Astrocyte of the spinal cord (primary cell): ENCODE data around the gene SLC38A2.

ENCODE experiments used
- DNase-seq: peaks from one replicate; pipeline ENCODE4 v3.0.0; 2011; ENCODE audit warnings: low read depth, low spot score
- H3K4me3 ChIP-seq: 2 replicates; pipeline ENCODE4 v1.5.1; 2011; ENCODE audit warnings: low read depth, mild to moderate bottlenecking, low read length, moderate library complexity
- CTCF ChIP-seq: IDR thresholded peaks from 2 replicates; pipeline ENCODE4 v1.5.1; 2012; ENCODE audit warnings: low read depth, mild to moderate bottlenecking, low read length, inconsistent platforms
- in situ Hi-C: cut with HindIII; loops from 2 replicates; pipeline ENCODE4 v1.10.0; 2017; ENCODE audit warnings: low sequenced_read_pairs

Gene SLC38A2

GRCh38 chr12:46356655-46357437, 15.7 kb downstream of the SLC38A2 start:
- no peak overlapping the region for H3K4me3 ChIP-seq
- no peak for DNase-seq
- in situ Hi-C loops: no loop called here
- no peak for TF ChIP-seq CTCF

GRCh38 chr12:46354802-46355199, 17.8 kb downstream of the SLC38A2 start:
- in situ Hi-C loops: no loop called here
- TF ChIP-seq CTCF: no peak
- no peak for DNase-seq
- H3K4me3 ChIP-seq: no peak overlapping the region

GRCh38 chr12:46354111-46354801, 18.3 kb downstream of the SLC38A2 start:
- no peak for TF ChIP-seq CTCF
- no peak overlapping the region for H3K4me3 ChIP-seq
- in situ Hi-C loops: no loop called here
- no peak for DNase-seq

- DNase-seq: no peak
- no peak for TF ChIP-seq CTCF
- in situ Hi-C loops: no loop called here
- H3K4me3 ChIP-seq: no peak overlapping the region
Observed at GRCh38 chr12:46351886-46352650, 20.5 kb downstream of the SLC38A2 start.

- H3K4me3 ChIP-seq: no peak overlapping the region
- no peak for DNase-seq
- no peak for TF ChIP-seq CTCF
- in situ Hi-C loops: no loop called here
Observed at GRCh38 chr12:46351138-46351537, 21.4 kb downstream of the SLC38A2 start.

GRCh38 chr12:46349253-46349652, 23.3 kb downstream of the SLC38A2 start:
- no peak overlapping the region for H3K4me3 ChIP-seq
- in situ Hi-C loops: no loop called here
- no peak for DNase-seq
- no peak for TF ChIP-seq CTCF
